GM18868 (cell line): Measurements from ENCODE around the gene ZNF653.
A peak's percentile ranks its signal among the peaks of the same experiment; 100 is the strongest.
"Not testable (repeated sequence)": the region's sequence is repeated elsewhere in the genome, so short reads cannot be mapped to it uniquely, and the experiment has no call there.

Source experiments
- ATAC-seq: cut with Tn5 transposase; IDR thresholded peaks from one replicate; pipeline ENCODE4 v1.9.1; 2021; ENCODE audit warnings: mild to moderate bottlenecking, moderate library complexity; ENCODE audit not compliant: unreplicated experiment

ZNF653 gene

GRCh38 chr19:11435057-11435832 is 70.4 kb downstream of the ZNF653 start, which contains the start of the genes ODAD3 and PRKCSH:
Gene ODAD3 (minus strand): TSS chr19:11435121. CDS start chr19:11435016, 105 bp downstream.
Gene PRKCSH (plus strand): TSS chr19:11435635. CDS start chr19:11436118, 483 bp downstream.
- peak; percentile 91 for ATAC-seq

GRCh38 chr19:11434703-11435056 is 71.0 kb downstream of the ZNF653 start:
- peak; percentile 8 for ATAC-seq

- ATAC-seq, result not testable (repeated sequence)
Observed at GRCh38 chr19:11433526-11433925, 72.1 kb downstream of the ZNF653 start.
